GM18861 (cell line): ENCODE results near the gene LINGO4.

Source experiments
- ATAC-seq: cut with Tn5 transposase; IDR thresholded peaks from one replicate; pipeline ENCODE4 v1.9.1; 2021; ENCODE audit not compliant: unreplicated experiment

Gene LINGO4

DNA sequence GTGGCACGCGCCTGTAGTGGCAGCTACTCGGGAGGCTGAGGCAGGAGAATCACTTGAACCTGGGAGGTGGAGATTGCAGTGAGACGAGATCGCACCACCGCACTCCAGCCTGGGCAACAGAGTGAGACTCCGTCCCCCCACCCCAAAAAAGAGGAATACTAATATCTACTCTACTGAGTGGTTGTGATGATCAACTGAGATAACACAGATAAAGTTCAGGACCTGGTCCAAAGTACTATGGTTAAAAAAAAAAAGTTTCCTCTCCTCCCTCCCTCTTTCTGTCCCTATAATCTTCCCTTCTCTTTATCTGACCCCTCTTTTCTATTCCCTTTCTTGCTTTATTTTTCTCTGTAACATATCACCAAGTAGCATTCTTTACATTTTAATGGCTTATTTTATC, 30.4 kb upstream of the LINGO4 start:
- ATAC-seq: no peak

DNA sequence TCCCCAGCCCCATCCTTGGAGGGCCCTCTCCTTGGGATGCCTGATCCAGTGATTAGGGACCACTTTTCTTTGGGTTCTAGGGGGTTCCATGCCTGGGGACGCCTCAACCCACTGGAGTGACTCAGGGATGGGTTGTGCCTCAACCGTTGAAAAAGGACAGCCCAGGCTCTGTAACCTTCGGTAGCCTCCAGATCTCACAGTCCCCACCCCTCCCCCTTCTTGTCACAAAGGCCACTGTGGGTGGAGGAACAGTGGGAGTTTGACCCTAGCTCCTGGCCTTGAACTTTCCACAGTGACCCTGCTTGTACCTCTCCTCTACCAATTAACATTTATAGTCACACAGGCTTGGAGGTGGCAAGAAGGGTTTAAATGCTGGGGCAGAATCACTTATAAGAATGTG, 29.0 kb upstream of the LINGO4 start:
- no peak for ATAC-seq

DNA sequence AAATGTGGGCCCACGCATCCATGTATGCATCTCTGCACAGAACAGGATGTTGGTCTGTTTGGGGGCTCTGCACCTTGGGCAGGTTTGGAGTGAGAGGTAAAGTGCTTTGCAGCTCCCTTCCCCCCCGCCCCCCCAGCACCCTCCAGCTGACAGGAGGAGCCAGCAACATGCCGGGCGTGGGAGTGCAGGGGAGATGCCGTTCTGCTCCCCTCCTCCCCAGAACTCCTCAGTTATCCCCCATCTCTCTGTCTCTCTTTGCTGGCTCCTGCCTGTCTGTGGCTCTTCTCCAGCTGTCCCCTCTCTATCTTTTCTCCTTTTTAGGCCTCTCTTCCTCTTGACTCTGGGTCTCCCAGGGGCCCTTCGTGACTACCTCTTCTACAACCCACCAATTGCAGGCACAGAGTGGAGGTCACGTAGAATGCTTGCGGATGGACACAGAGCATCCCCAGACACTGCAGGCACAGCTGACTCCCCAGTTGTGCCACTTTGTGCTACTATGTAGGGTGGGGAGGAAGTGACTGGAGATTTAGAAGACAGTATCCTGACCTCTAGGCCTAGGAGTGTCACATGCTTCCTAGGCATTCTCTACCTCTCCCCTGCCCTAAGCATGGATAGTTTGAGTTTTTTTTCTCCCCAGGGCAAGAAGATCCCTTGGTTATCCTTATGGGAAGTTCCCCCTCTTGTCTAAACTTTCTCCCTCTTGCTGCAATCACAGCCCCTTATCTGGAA, 28.1 kb upstream of the LINGO4 start:
- ATAC-seq: no peak

DNA sequence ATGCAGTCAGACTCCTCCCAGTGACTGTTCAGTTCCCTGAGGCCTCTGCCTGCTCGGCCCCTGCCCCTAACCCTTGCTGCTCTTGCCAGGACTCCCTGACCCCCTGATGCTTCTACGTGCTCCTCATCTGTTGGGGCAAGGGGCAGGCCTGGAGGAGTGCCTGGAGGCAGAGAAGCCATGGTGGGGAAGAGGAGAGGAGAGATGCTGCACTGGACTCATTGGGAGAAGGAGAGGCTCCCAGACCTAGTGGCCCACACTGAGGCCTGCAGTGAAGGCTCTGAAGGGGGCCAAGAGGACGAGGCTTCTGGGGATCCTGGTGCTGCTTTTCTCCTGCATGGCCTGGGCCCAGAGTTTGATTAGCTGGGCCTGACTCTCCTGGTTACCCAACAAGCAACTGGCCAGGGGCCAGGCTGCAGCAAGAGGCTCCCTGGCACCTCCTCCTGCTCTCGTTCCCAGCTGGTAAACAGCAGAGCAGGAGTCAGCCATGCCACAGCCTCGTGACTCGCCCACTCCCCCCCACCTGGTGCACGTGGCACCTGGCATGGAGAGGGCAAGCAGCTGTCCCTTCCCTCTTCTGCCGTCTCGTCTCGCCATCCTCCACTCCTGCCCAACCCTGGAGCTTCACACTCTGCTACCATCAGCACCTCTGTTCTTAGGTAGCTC, 27.2 kb upstream of the LINGO4 start:
- no peak for ATAC-seq

DNA sequence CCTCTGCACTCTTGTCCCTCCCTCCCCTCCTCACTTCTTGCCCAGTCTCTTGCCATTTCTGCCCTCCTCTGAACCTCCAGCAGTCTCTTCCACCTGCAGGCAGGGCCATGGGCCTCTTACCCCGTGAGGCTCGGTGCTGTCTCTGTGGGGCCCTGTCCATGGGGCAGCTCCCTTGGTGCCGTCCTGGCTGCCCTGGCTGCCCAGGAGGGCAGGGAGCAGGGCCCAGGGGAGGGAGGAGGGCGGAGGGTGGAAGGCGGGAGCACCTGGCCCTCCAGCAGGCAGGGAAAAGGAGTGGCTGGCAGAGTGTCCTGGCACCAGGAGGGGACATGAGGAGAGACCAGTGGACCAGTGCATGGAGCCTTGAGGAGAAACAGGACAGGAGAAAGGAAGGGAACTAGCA, 26.4 kb upstream of the LINGO4 start, which contains the start of gene RORC:
RORC (minus strand) TSS at position 198 of the 400 bp plus-strand sequence; CDS start at position 160, 38 bp downstream.
- no peak for ATAC-seq

DNA sequence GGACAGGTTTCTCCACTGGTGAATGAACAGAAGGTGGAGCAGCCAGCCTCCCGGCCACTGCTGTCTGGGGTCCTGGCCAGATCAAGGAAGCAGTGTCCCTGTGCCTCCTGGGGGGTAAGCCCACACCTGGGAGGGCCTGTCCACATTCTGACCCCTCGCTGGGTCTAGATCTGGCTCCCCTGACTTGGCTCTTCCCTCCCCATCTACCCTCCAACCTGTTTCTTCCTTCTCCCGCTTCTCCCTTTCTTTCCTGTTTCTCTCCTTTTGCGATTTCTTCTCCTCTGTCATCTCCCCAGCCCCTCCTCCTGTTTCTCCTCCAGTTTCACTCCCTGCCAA, 26.0 kb upstream of the LINGO4 start:
- ATAC-seq: no peak

DNA sequence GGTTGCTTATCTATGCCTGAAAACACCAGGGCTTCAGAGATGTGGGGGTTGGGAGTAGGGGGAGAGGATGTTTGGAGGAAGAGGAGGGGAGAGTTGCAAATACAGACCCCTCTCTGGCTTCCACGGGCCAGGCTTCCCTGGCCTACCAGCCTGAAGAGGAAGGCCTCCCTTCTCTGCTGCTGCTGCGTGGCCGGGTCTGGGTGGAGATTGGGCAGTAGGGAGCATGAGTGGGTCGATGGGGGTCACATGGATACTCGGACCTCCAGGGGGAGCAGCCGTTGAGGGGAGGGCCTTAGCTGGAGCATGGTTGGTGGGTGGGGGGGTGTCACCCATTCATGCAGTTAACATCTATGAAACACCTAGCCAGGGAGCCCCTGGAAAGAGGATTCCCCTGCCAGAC, 24.8 kb upstream of the LINGO4 start:
- ATAC-seq: no peak

DNA sequence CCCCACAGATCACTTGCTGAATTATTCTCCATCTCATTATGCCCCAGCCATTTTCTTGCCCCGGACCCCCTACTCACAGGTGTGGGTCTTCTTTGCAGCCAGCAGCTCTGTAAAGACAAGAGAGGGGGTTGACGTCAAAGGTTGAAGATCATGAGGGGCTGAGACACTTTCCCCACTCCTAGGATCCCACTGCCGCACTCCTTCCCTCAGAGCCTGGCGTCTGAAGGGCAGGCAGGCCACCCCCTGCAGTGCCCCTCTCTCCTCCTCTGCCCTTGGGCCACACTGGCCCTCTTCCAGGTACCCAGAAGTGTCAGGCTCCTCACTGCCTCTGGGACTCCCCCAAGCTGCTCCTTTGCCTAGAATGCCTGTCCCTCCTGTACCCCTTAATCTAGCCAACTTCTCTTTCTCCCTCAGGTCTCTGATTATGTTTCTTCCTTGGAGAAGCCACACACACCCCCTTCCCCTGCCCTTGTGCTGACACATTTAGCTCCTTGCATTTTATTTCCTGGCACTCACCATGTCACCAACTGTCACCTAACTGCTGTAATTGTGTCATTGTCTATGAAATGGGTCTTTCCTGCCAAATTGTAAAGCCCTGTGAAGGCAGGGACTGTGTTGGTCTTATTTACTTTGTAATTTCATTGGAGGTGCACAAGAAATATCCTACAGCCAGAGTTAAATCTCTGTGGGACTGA, 24.3 kb upstream of the LINGO4 start:
- ATAC-seq: no peak

DNA sequence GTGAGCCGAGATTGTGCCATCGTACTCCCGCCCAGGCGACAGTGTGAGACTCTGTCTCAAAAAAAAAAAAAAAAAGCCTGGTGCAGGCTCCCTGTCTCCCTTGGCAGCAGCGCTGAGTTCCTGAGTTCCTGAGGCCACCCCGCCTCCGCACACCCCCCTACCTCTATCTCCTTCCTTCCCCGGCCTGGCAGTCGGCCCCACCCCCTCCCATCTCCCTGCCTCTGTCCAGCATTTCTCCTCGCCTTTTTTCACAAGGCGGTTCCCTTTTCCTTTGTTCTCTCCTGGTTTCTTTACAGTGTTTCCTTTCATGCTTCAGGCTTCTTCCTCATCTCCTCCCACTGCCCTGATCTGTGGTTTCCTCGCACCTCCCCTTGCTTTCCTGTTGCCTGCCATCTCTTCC, 23.7 kb upstream of the LINGO4 start:
- no peak for ATAC-seq

DNA sequence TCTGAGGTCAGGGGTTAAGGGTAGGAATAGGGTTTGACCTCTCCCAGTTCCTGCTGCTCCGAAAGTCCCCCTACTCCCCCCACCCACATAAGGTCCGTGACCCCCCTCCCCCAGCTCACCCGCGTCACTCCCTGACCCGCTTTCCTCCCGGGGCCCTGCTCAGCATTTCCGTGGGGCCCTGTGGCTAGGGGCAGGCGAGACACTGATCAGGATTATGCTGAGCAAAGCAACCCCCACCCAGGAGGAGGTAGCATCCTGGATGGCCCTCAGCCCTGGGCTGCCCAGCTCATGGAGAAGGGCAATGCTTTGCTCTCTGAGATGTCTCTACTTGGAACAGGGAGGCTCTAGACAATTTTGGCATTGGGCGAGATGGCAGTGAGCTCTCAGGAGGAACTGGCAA, 22.6 kb upstream of the LINGO4 start:
- no peak for ATAC-seq

DNA sequence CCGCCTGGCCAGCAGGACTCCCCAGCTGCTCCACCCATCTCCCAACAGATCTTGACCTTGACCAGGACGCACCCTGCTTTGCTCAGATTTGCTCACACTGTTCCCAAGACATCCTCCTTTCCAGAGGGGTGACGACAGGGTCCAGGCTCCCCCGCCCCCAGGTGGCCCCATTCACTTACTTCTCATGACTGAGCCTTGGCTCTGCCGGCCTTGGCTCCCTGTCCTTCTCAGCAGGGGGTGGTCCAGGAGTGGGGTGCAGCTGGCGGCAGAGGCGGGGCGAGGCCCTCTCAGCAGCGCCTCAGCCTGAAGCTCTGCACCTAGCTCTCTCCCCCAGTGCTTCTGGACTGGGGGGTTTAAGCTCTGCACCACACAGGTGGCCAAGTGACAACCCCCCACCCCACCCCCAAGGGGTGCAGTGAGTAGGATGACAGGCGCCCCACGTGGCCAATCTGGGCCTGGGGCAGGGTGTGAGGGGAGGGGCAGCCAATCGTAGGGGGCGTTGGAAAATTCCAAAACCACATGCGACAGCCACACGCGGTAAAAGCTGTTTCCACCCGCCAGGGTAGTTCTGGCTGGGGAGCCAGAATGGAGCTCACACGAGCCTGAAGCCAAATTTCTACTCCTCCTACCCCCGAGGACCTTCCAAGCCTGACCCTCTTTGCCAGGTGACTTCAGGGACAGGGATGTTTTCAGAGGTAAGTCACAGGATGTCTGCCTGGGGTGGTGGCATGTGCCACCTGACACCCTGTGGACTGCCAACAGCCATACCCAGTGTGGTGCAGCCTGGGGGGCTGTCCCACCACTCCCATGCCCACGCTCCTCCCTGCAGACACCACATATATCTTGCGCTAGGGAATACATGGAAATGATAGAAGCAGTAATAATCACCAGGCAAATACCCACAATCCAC, 20.8 kb upstream of the LINGO4 start:
- no peak for ATAC-seq

DNA sequence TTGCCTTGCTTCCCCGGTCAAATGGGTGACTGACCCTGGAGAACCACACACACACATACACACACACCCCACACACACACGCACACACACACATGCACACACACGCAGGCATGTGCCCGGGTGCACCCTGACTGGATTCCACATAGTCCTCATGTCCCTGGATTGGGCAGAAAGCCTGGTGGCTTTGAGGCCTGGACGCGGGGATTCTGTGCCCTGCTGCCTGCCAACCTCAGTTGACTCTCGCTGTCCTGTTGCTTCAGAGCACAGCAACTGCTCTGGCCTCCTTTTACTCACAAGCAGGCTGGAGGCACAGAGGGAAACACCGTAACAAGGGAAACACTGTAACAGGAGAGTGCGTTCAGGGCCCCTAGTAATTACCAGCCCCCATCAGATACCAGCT, 20.0 kb upstream of the LINGO4 start:
- no peak for ATAC-seq

DNA sequence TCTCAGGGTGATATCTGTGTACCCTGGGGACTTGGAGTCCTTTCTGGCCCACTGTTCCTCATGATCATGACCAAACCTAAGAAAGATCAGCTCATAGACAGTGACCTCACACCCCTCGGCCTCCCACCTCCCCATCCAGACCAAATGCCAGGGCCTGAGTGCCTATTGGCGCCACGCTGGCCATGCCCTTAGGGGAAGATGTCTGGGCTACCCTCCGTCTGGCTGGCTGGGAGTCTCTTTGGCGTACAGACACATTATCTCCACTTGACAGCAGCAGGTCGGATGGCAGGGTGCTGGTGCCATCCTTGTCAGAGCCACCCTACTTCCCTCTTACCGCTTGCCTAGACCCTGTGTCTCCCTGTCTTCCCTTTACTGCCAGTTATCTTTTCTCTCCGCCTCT, 18.0 kb upstream of the LINGO4 start:
- no peak for ATAC-seq

DNA sequence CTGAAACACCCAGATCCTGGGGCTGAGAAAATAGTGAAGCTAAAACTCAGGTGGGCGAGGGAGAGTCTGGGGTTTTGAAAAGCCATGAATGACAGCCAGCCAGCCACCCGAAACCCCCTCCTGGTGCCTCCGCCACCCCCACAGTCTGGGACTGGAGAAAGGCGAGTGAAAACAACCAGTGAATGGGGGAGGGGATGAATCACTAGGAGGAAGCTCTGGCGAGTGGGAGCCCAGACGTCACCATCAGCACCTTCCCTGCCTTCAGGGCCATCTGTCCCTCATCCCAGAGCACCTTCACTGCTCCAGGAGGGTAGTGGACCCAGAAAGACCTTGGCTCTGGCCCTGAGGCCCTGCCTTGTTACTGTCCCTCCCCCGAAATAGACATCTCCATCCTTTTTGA, 17.2 kb upstream of the LINGO4 start:
- no peak for ATAC-seq

DNA sequence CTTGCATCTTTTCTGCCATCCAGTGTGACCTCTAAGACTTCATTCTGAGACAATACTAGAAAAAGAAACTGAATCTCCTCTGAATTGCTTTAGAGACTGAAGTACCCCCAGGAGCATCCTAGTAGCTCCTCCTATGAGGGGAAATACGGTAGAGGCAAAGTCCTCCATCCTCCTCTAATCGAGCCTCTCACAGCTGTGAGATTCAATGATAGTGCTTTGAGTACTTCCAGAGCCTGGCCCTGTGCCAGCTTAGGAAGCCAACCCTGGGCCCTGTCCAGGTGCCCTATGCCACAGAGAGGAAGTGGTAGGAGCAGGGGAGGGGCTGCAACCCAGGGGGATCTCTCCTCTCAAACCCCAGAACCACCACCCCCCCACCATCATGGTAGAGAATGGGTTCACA, 15.7 kb upstream of the LINGO4 start:
- no peak for ATAC-seq

DNA sequence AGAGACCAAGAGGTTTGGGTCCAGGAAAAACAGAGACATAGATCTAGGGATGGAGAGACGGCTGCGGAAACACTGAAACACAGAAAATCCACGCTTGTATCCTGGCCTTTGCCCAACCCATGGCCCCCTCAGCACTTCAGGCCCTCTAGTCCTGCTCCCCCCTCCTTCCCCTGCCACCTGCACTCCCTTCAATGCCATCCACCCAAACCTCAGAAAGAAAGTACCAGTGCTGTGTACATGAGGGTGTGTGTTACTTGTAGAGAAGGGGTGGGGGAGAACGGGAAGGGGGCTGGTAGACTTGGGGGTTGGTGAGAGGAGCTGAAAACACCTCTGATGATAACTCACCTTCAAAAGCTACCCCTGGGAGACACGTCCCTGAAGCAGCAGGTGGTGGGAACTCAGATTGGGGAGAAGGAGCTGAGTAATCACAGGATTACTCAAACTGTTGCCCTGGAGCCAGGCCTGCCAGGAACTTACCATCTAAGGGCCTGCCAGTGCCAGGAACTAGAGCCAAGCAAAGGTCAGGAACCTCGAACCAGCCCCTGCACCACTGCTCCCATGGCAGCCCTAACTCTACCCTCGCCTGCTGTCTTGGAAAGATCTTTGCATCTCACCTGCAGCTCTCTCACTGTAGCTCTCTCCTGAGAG, 14.9 kb upstream of the LINGO4 start:
- no peak for ATAC-seq

DNA sequence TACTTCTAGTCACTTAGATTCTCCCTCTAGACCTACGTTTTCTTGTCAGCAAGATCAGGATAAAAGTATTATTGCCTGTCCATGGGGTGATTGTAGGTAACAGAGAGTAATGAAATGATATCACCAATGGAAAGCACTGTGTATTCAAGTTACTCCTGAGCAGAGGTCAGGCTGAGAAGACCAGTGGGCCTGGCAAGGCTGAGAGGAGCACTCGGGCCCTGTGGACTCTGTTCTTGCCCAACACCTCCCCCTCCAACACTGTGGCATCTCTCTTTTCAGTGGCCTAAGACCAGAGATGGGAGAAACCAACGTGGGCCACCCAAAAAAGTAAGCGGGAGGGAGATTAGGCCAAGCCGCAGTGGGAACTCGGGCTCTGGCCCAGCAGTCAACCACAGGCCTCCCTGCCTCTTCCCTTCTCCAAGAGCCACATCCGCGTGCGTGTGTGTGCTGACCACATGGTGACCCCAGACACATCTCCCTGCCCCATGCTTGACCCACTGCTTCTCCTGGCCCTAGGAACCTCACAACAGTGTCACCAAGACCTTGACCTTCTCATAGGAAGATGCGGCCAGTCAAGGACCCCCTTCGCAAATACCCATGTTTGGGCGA, 14.1 kb upstream of the LINGO4 start:
- ATAC-seq: no peak

DNA sequence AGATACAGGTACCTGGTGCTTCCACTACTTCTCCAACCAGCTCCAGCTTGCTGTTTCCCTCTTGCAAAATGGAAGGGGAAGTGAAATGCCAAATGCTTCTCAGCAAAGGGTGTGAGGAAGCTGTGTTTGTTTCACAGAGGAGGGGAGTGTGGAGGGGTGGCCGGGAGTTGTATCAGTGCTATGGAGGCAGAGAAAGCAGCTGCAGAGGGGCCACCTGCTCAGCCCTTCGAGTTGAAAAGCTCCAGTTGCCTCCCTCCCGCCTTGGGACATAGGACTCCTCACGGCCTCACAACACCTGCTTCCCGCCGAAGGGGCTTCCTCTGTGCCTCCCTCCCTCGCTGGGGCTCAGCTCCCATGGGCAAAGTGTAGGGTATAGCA, 12.1 kb upstream of the LINGO4 start:
- ATAC-seq: no peak

DNA sequence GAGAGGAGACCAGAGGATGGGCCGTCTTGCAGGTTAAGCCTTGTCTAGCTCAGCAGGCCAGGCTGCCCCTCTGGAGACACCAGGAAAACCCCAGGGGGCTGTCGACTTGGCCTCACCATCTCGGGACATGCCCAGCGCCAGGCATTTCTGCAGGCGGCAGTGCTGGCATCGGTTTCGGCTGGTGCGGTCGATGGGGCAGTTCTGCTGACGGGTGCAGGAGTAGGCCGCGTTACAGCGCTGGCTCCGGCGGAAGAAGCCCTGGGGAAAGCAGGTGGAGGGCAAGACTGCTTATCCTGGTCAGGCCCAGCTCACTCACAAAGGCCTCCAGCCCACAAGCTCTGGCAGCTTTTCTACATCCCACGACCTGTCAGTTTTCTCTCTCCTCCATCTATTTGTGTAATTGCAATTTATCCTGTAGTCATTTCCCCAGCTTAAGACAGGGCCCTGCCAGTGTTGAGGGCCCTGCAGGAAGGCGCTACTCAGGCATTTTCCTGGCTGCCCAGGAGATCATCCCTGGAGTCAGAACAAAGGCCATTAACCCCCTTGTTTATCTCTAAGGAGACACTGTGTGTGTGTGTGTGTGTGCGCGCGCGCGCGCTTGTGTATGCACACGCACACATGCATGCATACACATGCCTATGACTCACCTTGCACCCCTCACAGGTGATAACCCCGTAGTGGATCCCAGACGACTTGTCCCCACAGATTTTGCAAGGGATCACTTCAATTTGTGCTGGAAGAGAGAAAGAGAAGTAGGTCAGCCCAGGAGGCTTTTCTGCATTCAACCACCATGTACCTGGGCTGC, 11.5 kb upstream of the LINGO4 start:
- no peak for ATAC-seq
